Memory B cell (primary cell): Measurements from ENCODE around the gene MRAP.
A peak's percentile ranks its signal among the peaks of the same experiment; 100 is the strongest.
"Not testable (repeated sequence)": the region's sequence is repeated elsewhere in the genome, so short reads cannot be mapped to it uniquely, and the experiment has no call there.

ENCODE experiments used
- ATAC-seq: fragments of 150-1000 bp; cut with Tn5 transposase; 2 replicates; pipeline ENCODE4 v1.10.0; 2021; ENCODE audit warnings: low read depth, mild to moderate bottlenecking, moderate library complexity
- DNase-seq, 2 donors: peaks; one replicate each; pipeline ENCODE4 v3.0.0; 2022; ENCODE audit warnings: low spot score in 2 of 2
- H3K27ac Mint-ChIP-seq: one replicate; pipeline ENCODE4 v1.8.0; 2022; ENCODE audit warnings: mild to moderate bottlenecking, moderate library complexity, mixed read lengths
- H3K27me3 Mint-ChIP-seq: one replicate; pipeline ENCODE4 v1.8.0; 2022; ENCODE audit warnings: mixed read lengths
- H3K36me3 Mint-ChIP-seq: one replicate; pipeline ENCODE4 v1.8.0; 2022; ENCODE audit warnings: mild to moderate bottlenecking, mixed read lengths
- H3K4me1 Mint-ChIP-seq: one replicate; pipeline ENCODE4 v1.8.0; 2022; ENCODE audit warnings: mixed read lengths
- H3K4me3 Mint-ChIP-seq: one replicate; pipeline ENCODE4 v1.8.0; 2022; ENCODE audit warnings: mild to moderate bottlenecking, moderate library complexity, mixed read lengths
- H3K9me3 Mint-ChIP-seq: one replicate; pipeline ENCODE4 v1.8.0; 2022; ENCODE audit warnings: mixed read lengths

MRAP gene

GRCh38 chr21:32298658-32299081 is at the start of gene MRAP:
TSS of gene MRAP (plus strand) at chr21:32298855. CDS start at chr21:32298972, 117 bp downstream.
- Mint-ChIP-seq H3K27ac (no peak within 1 kb of the TSS), H3K4me3 (no peak within 1 kb of the TSS), H3K9me3 (no peaks in the 10 kb centered on the region), H3K36me3 (peaks cover 3% of the 10 kb centered on the region), H3K27me3 (no peaks in the 10 kb centered on the region), H3K4me1 (no peaks in the 10 kb centered on the region)
- ATAC-seq (no peak), DNase-seq (no peak)

- H3K27me3 Mint-ChIP-seq = peaks cover 11% of the 10 kb centered on the region
- DNase-seq = no peak
- peaks cover 6% of the 10 kb centered on the region for H3K9me3 Mint-ChIP-seq
- H3K4me1 Mint-ChIP-seq = no peaks in the 10 kb centered on the region
- ATAC-seq = no peak
- no peak overlapping the region for H3K4me3 Mint-ChIP-seq
- no peak overlapping the region for H3K27ac Mint-ChIP-seq
- H3K36me3 Mint-ChIP-seq = peaks cover 7% of the 10 kb centered on the region
These were observed 49.0 kb upstream of the MRAP start for GRCh38 chr21:32249511-32250280.

GRCh38 chr21:32252136-32252535 is 46.5 kb upstream of the MRAP start:
- no peak for DNase-seq
- peaks cover 5% of the 10 kb centered on the region for H3K36me3 Mint-ChIP-seq
- no peak overlapping the region for H3K4me3 Mint-ChIP-seq
- no peak overlapping the region for H3K27ac Mint-ChIP-seq
- ATAC-seq = no peak
- no peaks in the 10 kb centered on the region for H3K4me1 Mint-ChIP-seq
- H3K27me3 Mint-ChIP-seq = peaks cover 10% of the 10 kb centered on the region
- peaks cover 6% of the 10 kb centered on the region for H3K9me3 Mint-ChIP-seq

- peaks cover 6% of the 10 kb centered on the region for H3K9me3 Mint-ChIP-seq
- no peak for DNase-seq
- peaks cover 5% of the 10 kb centered on the region for H3K36me3 Mint-ChIP-seq
- peaks cover 9% of the 10 kb centered on the region for H3K27me3 Mint-ChIP-seq
- ATAC-seq = no peak
- H3K4me3 Mint-ChIP-seq = no peak overlapping the region
- H3K27ac Mint-ChIP-seq = no peak overlapping the region
- H3K4me1 Mint-ChIP-seq = peaks cover 3% of the 10 kb centered on the region
These were observed 45.4 kb upstream of the MRAP start for GRCh38 chr21:32253215-32253641.

- Mint-ChIP-seq H3K36me3 (peaks cover 4% of the 10 kb centered on the region), H3K4me1 (peaks cover 5% of the 10 kb centered on the region), H3K4me3 (no peak overlapping the region), H3K27me3 (peaks cover 5% of the 10 kb centered on the region), H3K27ac (no peak overlapping the region), H3K9me3 (peaks cover 5% of the 10 kb centered on the region)
- DNase-seq (no peak), ATAC-seq (no peak)
These were observed 42.4 kb upstream of the MRAP start for GRCh38 chr21:32256251-32256650.

GRCh38 chr21:32256873-32257620 is 41.6 kb upstream of the MRAP start:
- peaks cover 1% of the 10 kb centered on the region for H3K9me3 Mint-ChIP-seq
- no peak for ATAC-seq
- no peak overlapping the region for H3K4me3 Mint-ChIP-seq
- H3K36me3 Mint-ChIP-seq = peaks cover 2% of the 10 kb centered on the region
- H3K4me1 Mint-ChIP-seq = peaks cover 5% of the 10 kb centered on the region
- H3K27ac Mint-ChIP-seq = no peak overlapping the region
- no peak for DNase-seq
- H3K27me3 Mint-ChIP-seq = peaks cover 3% of the 10 kb centered on the region

- H3K36me3 Mint-ChIP-seq = peaks cover 2% of the 10 kb centered on the region
- H3K27ac Mint-ChIP-seq = no peak overlapping the region
- no peaks in the 10 kb centered on the region for H3K9me3 Mint-ChIP-seq
- no peak overlapping the region for H3K4me3 Mint-ChIP-seq
- H3K4me1 Mint-ChIP-seq = peaks cover 5% of the 10 kb centered on the region
- ATAC-seq = peak; percentile 47
- DNase-seq = peak in 1 of 2 donors; percentile 19
- H3K27me3 Mint-ChIP-seq = peaks cover 3% of the 10 kb centered on the region
These were observed 40.5 kb upstream of the MRAP start for GRCh38 chr21:32257962-32258785.

- H3K4me1 Mint-ChIP-seq, DNase-seq, H3K36me3 Mint-ChIP-seq, H3K27ac Mint-ChIP-seq, H3K27me3 Mint-ChIP-seq, H3K4me3 Mint-ChIP-seq, H3K9me3 Mint-ChIP-seq, ATAC-seq: not testable (repeated sequence)
These were observed 39.9 kb upstream of the MRAP start for GRCh38 chr21:32258786-32259048.

GRCh38 chr21:32260130-32260529 is 38.5 kb upstream of the MRAP start:
- ATAC-seq = no peak
- H3K9me3 Mint-ChIP-seq = no peaks in the 10 kb centered on the region
- H3K4me3 Mint-ChIP-seq = no peak overlapping the region
- peaks cover 2% of the 10 kb centered on the region for H3K36me3 Mint-ChIP-seq
- H3K27ac Mint-ChIP-seq = no peak overlapping the region
- peaks cover 3% of the 10 kb centered on the region for H3K27me3 Mint-ChIP-seq
- no peak for DNase-seq
- H3K4me1 Mint-ChIP-seq = peaks cover 5% of the 10 kb centered on the region

GRCh38 chr21:32261929-32262328 is 36.7 kb upstream of the MRAP start:
- no peak overlapping the region for H3K4me3 Mint-ChIP-seq
- ATAC-seq (no peak), DNase-seq (no peak)
- H3K4me1 Mint-ChIP-seq = peaks cover 5% of the 10 kb centered on the region
- no peaks in the 10 kb centered on the region for H3K27me3 Mint-ChIP-seq
- H3K27ac Mint-ChIP-seq = no peak overlapping the region
- no peaks in the 10 kb centered on the region for H3K9me3 Mint-ChIP-seq
- peaks cover 8% of the 10 kb centered on the region for H3K36me3 Mint-ChIP-seq

- ATAC-seq, H3K9me3 Mint-ChIP-seq, H3K27ac Mint-ChIP-seq, H3K4me3 Mint-ChIP-seq, H3K4me1 Mint-ChIP-seq, H3K27me3 Mint-ChIP-seq, DNase-seq: not testable (repeated sequence)
- H3K36me3 Mint-ChIP-seq = peaks cover 18% of the 10 kb centered on the region
These were observed 33.3 kb upstream of the MRAP start for GRCh38 chr21:32265321-32265720.

- Mint-ChIP-seq H3K27me3 (no peaks in the 10 kb centered on the region), H3K36me3 (peaks cover 25% of the 10 kb centered on the region), H3K27ac (no peak overlapping the region), H3K4me3 (no peak overlapping the region), H3K4me1 (peaks cover 2% of the 10 kb centered on the region), H3K9me3 (no peaks in the 10 kb centered on the region)
- ATAC-seq (no peak), DNase-seq (no peak)
These were observed 27.9 kb upstream of the MRAP start for GRCh38 chr21:32270748-32271147.

- H3K36me3 Mint-ChIP-seq = peaks cover 7% of the 10 kb centered on the region
These were observed 22.0 kb upstream of the MRAP start for GRCh38 chr21:32276671-32277070.

GRCh38 chr21:32278103-32278502 is 20.6 kb upstream of the MRAP start:
- ATAC-seq (no peak), DNase-seq (no peak)
- Mint-ChIP-seq H3K4me1 (peaks cover 20% of the 10 kb centered on the region), H3K27ac (peak overlapping the region; percentile 94), H3K9me3 (no peaks in the 10 kb centered on the region), H3K27me3 (no peaks in the 10 kb centered on the region), H3K36me3 (peaks cover 7% of the 10 kb centered on the region), H3K4me3 (peak overlapping the region; percentile 100)

More at GRCh38 chr21:32276671-32277070, 22.0 kb upstream of the MRAP start:
- Mint-ChIP-seq H3K4me1 (peaks cover 20% of the 10 kb centered on the region), H3K4me3 (no peak overlapping the region), H3K27ac (no peak overlapping the region), H3K9me3 (no peaks in the 10 kb centered on the region), H3K27me3 (no peaks in the 10 kb centered on the region)
- no peak for ATAC-seq
- DNase-seq = no peak
